Measurements from ENCODE around the gene SAMD5. TPM values are rescaled to one million over a fixed set of nuclear protein-coding genes. Genes with fewer than 3 reads are reported as not detected.

The SAMD5 gene
- total RNA-seq, 3 donors from 2014 or later, result 0.80 to 13.5 (median 8.8) TPM

DNA sequence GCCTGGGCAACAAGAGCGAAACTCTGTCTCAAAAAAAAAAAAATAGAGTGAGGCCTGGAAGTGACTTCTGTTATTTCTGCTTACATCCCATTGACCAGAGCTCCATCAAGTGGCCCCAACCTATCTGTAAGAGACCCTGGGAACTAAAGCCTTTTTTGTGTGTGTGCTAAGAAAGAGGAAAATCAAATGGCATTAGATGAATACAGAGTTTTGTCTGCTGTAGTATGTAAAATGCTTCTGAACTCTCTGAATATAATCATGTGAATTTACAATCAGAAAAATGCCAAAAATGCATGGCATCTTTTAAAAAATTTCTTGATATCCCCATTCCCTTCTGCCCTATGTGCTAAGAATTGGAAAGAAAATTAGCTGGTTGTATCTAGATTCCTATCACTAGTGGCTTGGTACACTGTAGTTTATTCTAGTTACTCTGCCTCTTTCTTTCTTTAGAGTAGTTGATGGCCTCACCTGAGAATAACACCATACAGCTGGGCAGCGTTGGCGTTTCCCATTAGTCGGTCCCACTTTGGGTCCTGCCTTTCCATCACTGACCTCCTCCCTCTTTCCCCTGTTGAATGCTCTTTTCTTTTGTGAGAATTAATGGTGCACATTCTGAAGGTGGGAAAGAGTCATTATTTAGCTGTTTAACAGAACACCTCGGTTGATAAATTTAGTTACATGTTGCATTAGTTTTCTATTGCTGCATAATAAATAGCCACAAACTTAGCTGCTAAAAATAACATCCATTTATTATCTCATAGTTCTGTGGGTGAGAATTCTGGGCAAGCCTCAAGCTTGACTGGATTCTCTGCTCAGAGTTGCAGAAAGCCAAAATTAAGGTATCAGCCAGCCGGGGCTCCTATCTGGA is 38.2 kb downstream of the SAMD5 start:
- Histone ChIP-seq H3K9me3 (peaks cover 8 to 9% of the 10 kb centered on the region in 2 donors), H3K4me3 (no peak overlapping the region), H3K4me1 (no peaks in the 10 kb centered on the region), H3K36me3 (no peaks in the 10 kb centered on the region), H3K27ac (no peak overlapping the region), H3K27me3 (no peaks in the 10 kb centered on the region)
- no peak for DNase-seq (ENCODE audit: low spot score in 2 of 2)
- intact Hi-C loops (cut with DNase I; ENCODE audit: low total_unique reads), result no loop called here
- TF ChIP-seq POLR2A (IDR thresholded peaks at IDR 0.05), result no peak
- TF ChIP-seq, protein P1, sequence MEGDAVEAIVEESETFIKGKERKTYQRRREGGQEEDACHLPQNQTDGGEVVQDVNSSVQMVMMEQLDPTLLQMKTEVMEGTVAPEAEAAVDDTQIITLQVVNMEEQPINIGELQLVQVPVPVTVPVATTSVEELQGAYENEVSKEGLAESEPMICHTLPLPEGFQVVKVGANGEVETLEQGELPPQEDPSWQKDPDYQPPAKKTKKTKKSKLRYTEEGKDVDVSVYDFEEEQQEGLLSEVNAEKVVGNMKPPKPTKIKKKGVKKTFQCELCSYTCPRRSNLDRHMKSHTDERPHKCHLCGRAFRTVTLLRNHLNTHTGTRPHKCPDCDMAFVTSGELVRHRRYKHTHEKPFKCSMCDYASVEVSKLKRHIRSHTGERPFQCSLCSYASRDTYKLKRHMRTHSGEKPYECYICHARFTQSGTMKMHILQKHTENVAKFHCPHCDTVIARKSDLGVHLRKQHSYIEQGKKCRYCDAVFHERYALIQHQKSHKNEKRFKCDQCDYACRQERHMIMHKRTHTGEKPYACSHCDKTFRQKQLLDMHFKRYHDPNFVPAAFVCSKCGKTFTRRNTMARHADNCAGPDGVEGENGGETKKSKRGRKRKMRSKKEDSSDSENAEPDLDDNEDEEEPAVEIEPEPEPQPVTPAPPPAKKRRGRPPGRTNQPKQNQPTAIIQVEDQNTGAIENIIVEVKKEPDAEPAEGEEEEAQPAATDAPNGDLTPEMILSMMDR (IDR thresholded peaks at IDR 0.05), result no peak
- TF ChIP-seq POLR2AphosphoS5 (IDR thresholded peaks at IDR 0.05), result no peak

DNA sequence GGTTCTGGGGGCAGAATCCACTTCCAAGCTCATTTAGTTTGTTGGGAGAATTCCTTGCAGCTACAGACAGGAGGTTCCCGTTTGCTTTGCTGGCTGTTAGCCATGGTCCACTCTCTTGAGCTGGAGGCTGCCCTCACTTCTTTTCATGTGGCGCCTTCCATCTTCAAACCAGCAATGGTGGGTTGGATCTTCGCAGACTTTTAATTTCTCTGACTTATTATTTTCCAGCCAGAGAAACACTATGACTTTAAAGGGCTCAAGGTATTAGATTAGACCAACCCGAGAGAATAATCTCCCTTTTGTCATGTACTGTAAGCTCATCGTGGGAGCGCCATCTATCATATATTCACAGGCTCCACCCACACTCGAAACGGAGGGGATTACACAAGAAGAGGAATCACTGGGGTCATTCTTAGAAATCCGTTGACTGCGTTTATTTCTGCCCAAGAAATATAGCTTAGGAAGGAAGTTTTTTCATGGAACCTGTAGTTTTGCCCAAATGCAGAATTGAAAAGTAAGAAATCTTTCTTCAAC is 38.9 kb downstream of the SAMD5 start:
- H3K27me3 ChIP-seq, result no peaks in the 10 kb centered on the region
- no peak overlapping the region for H3K4me3 ChIP-seq
- no peak overlapping the region for H3K27ac ChIP-seq
- H3K9me3 ChIP-seq, result peaks cover 1 to 2% of the 10 kb centered on the region in 2 donors
- H3K4me1 ChIP-seq, result no peaks in the 10 kb centered on the region
- no peaks in the 10 kb centered on the region for H3K36me3 ChIP-seq
- no peak for TF ChIP-seq POLR2AphosphoS5 (IDR thresholded peaks at IDR 0.05)
- TF ChIP-seq, protein P1 (IDR thresholded peaks at IDR 0.05), result no peak
- no peak for TF ChIP-seq POLR2A (IDR thresholded peaks at IDR 0.05)
- intact Hi-C loops (cut with DNase I; ENCODE audit: low total_unique reads), result no loop called here
- no peak for DNase-seq (ENCODE audit: low spot score in 2 of 2)

DNA sequence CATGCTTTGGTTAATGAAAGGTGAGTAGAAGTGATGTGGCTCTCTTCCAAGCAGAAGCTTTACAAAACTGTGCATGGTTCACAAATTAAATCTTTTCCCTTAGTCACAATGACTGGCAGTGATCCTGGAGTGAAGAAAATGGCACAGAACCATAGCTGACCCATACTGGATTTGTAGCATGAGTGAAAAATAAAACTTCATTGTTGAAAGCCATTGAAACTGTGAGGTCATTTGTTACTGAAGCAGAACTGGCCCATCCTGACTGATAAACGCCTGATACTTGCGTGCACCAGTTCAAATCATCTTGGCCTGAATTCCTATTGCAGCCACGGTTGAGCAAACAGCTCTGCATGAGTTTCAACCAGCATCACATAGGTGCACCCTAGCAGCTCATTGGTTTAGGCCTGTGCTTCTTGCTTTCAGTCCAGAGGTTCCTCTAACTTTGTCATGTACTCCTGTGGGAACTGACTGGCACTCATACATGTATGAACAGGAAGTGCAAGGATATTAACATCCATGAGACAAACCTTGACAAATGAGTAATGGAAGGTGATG is 40.5 kb downstream of the SAMD5 start:
- no peak for TF ChIP-seq POLR2AphosphoS5 (IDR thresholded peaks at IDR 0.05)
- TF ChIP-seq, protein P1 (IDR thresholded peaks at IDR 0.05), result no peak
- no peak for TF ChIP-seq POLR2A (IDR thresholded peaks at IDR 0.05)
- Histone ChIP-seq H3K4me1 (no peaks in the 10 kb centered on the region), H3K4me3 (no peak overlapping the region), H3K36me3 (no peaks in the 10 kb centered on the region), H3K9me3 (no peaks in the 10 kb centered on the region), H3K27ac (no peak overlapping the region), H3K27me3 (no peaks in the 10 kb centered on the region)
- no peak for DNase-seq (ENCODE audit: low spot score in 2 of 2)
- intact Hi-C loops (cut with DNase I; ENCODE audit: low total_unique reads), result no loop called here

GRCh38 chr6:147549531-147549930 is 41.0 kb downstream of the SAMD5 start:
- Histone ChIP-seq H3K36me3 (no peaks in the 10 kb centered on the region), H3K27ac (no peak overlapping the region), H3K9me3 (no peaks in the 10 kb centered on the region), H3K27me3 (no peaks in the 10 kb centered on the region), H3K4me3 (no peak overlapping the region), H3K4me1 (no peaks in the 10 kb centered on the region)
- intact Hi-C loops (cut with DNase I; ENCODE audit: low total_unique reads), result no loop called here
- DNase-seq (ENCODE audit: low spot score in 2 of 2), result no peak
- TF ChIP-seq, protein P1 (IDR thresholded peaks at IDR 0.05), result no peak
- TF ChIP-seq POLR2A (IDR thresholded peaks at IDR 0.05) (no peak), POLR2AphosphoS5 (IDR thresholded peaks at IDR 0.05) (no peak)

GRCh38 chr6:147551976-147552375 is 43.5 kb downstream of the SAMD5 start:
- Histone ChIP-seq H3K4me1 (no peaks in the 10 kb centered on the region), H3K27ac (no peak overlapping the region), H3K27me3 (no peaks in the 10 kb centered on the region), H3K36me3 (no peaks in the 10 kb centered on the region), H3K4me3 (no peak overlapping the region), H3K9me3 (no peaks in the 10 kb centered on the region)
- TF ChIP-seq POLR2AphosphoS5 (IDR thresholded peaks at IDR 0.05), result no peak
- TF ChIP-seq POLR2A (IDR thresholded peaks at IDR 0.05), result no peak
- TF ChIP-seq, protein P1 (IDR thresholded peaks at IDR 0.05), result no peak
- intact Hi-C loops (cut with DNase I; ENCODE audit: low total_unique reads), result no loop called here
- no peak for DNase-seq (ENCODE audit: low spot score in 2 of 2)
